HS-27A (cell line): ENCODE data around the gene NAT10.

Experiments used
- DNase-seq: peaks from one replicate; pipeline ENCODE4 v3.0.0-alpha.2; 2012; ENCODE audit warnings: low read depth, missing footprints

The NAT10 gene

DNA sequence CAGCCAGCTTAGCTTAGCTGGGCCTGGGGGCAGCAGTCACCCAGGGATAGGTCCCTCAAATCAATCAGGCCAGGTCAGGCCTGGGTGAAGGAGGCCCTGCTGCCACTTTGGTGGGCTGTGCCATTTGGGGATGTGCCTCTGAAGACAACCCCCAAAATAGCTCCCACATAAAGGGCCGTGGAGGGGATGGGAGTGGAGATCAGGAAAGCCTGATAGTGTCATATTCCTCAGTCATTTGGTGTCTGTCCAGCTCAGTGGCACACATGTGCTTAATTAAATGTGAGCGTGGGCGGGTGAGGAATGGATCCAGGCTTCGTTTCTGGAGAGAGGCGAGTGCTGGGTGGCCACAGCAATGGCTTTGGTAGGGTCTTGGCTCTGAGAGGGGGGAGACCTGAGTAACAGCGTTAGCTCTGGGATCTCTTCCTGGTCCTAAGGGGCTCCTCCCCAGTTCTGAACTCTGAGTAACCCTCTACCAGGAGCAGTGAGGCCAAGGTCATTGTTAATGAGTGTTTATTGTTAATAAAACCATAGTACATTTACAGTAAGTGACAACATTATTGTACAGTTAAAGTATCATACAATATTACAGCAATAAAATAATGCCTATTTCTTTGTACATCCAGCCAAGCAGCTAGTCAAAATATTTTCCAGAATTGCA, 45.2 kb downstream of the NAT10 start:
- DNase-seq: no peak

DNA sequence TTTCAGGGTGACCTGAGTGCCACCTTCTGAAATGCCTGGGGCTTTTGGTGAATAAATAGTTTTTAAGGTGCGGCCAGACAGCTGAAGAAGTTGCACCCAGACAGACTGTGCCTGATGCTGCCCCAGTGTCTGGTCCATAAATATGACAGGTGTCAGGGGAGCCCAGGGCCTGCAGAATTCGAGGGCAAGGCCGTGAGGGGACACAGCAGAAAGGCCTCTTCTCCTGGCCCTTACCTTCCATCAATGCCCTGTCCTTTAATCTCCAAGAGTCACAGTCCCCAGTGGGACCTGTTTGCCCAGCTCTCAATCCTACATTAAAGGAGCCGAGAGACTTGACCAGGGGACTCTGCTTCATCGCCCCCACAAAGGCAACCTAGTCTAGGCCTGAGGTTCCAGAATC, 45.7 kb downstream of the NAT10 start:
- no peak for DNase-seq

DNA sequence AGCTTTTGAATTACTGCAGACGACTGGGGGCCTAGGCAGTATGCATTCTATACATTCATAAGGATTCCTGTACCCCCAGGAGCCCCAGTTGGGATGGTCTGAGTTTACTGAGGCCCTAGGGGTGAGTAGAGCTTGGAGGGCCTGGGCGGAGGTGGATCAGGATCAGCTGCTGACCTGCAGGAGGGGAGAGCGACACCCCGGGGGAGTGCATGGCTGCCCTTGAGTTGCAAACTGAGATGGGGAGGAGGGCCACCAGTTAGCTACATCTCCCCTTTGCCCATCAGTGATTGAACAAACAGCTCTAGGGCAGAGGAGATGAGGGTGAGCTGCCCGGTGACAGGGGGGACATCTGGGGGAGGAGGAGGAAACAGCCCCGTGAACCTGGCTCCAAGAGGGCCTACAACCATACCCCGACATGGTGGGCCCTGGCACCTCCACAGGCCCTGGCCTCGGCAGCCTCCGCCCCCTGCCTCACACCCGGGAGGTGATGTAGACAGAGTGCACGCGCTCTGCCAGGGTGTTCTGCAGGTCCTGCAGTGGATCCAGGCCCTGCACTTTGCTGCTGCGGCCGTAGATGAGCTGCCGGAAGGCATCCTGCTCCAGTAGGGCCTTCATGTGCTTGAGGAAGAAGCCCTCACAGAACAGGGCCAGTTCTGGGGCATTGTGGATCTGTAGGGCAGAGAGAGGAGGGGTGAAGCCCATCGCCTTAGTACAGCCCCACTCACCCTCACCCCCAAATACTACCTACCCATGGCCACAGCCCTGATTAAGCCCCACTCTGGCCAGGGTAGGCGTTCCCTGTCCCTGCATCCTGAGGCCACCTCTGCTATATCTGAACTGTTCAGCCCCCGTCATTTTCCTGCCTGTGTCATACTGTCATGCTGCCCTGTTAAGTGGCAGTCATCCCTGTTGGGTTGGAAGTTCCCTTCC, 46.8 kb downstream of the NAT10 start:
- no peak for DNase-seq

DNA sequence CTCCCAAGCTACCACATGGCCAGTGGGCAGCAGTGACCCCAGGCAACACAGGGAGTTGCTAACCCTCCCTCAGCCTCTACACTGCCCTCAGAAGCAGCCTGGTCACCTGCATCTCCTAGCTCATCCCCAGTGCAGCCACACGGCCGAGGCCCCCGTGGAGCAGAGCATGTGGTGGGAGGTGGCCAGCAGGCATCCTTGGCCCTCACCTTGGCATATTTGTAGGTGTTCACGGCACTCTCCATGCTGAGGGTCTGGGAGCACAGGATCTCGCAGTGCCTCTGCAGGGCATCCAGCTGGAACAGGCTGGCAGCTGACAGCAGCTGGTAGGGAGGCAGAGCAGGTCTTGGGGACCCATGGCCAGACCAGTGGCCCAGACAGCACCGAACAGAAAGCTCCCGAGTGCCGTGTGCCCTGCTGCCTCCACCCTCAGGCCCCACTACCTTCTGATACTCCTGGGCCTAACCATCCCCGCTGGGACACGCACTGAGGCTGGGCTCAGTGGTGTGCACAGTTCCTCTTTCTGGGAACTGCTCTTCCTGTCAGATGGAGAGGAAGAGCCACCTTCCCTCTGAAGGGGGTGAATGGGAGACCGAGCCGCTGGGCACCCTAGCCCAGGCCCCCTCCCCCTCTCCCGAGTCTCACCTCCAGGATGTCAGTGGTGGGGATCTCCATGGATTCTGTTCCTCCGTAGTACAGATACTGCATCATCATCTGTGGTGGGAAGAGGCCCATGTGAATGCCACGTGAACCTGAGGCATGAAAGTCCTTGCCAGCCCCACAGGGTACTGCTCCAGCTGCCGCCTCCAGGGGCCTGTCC, 48.8 kb downstream of the NAT10 start:
- DNase-seq: no peak

DNA sequence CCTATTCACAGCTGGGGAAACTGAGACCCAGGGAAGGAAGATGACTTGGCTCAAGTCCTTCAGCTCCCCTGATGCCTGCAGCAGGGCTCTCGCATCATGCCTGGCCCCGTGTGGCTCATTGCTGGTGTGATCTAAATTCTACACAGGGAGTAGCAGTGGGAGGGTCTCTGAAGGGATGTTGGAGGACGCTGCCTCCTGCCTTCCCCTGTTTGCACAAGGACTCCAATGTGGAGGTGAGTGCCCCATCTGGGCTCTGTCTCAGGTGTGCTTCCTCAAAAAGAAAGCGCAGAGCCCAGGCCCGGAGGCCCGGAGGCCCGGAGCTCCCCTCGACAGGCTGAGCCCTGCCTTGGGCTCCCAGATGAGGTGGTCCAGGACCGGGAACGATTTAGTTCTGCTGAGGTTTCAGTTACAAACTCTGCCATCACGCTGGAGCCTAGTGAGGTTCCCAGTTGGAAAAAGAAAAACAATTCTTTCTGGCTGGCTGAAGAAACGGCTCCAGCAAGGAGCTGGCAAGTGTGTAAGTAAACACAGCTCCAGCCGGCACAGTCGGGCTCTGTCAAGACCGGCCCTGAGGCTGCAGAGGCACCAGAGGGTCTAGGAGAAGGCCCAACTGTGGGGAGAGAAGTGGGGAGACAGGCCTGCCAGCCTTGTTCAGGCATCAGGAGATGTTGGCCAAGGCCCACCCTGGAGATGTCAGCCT, 49.8 kb downstream of the NAT10 start:
- no peak for DNase-seq

DNA sequence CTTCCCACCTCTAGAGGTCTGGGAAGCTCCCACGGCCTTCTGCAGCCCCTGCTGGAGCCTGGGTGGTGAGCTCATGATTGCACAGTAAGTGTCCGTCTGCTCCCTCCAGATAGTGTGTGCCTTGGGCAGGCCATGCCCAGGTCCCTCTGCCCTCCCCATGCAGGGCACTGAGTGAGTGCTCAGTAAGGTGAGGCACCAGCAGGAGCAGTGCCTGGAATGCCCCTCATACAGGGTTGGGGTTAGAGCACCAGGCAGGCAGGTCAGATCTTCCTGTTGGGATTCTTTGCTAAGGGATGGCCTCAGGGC, 50.3 kb downstream of the NAT10 start:
- no peak for DNase-seq

DNA sequence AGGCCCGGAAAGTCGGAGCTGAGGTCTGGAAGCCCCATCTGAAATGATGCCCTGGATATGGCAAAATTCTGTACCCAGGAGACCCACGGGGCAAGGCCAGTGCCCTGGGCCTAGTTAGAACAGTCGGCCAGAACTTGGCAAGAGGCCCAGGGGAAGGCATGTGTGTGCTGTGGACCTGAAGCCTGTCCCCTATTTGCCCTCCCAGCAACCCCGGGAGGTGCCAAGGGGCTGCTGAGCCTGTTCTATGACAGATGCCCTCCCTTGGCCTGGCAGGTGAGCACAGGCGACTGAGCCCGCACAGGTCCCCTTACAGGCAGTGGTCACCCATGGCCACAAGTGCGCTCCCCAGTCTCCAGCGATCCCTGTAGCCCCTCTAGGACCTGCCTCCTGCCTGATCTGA, 51.7 kb downstream of the NAT10 start:
- no peak for DNase-seq

DNA sequence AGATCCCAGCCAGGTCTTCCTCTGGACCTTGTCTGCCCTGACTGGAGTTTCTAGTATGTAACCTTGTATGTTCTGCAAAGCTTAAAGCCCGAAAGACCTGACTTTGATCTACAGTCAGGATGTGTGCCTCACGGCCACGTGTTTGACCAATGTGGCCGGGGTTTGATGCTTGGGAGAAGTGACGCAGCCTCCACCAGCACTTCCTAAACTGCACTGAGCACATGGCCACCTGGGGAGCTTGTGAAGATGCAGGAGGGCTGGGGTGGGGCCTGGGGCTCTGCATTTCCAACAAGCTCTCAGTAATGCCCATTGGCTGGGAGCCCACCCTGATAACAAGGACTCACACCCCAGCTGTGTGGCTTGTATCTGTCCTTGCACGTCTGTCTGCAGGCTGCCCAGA, 53.2 kb downstream of the NAT10 start:
- DNase-seq: no peak

DNA sequence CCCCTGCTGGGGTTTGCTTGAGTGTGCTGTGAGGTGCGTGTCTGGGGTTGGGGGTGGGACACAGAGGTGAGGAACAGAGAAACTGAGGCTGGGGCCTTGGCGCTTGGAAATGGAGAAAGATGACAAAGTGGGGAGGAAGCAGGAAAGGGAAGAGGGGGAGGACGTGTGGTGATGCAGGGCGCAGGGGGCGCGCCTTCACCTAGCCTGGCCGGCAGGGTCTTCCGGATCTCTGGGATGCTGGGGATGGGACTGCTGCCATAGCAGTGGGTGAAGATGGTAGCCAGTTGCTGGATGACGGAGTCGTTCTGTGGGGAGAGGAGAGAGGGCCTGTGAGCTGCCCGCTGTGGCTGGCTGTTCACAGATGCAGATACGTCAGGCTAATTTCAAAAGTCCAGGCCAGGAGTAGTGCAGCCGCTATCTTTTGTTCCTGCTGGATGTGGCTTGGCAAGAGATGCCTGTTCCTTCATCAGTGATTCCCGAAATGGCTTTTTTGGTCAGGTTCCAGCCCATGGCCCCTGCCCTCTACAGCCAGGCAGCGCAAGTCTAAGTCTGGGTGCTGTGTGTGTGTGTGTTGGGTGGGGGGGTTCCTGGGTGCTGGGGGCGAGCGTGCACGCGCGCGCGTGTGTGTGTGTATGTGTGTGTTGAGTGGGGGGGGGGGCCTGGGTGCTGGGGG, 54.8 kb downstream of the NAT10 start:
- DNase-seq: no peak

DNA sequence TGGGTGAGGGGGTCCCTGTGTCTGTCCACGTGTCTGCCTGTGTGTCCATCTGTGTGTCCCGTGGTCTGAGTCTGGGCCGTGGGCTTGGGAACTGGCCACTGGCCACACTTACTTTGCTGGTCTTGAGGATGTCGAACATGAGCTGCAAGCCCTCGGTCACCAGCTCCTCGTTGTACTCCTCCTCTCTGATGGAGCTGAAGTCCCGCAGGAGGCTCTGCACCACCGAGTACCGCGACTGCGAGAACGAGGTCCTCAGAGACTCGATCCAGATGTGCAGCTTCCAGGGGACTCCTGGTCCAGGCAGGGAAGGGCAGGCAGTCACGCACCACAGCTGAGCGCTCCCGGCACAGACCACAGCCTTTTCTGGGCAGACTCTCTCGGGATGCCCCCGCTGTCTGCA, 55.4 kb downstream of the NAT10 start:
- DNase-seq: no peak

DNA sequence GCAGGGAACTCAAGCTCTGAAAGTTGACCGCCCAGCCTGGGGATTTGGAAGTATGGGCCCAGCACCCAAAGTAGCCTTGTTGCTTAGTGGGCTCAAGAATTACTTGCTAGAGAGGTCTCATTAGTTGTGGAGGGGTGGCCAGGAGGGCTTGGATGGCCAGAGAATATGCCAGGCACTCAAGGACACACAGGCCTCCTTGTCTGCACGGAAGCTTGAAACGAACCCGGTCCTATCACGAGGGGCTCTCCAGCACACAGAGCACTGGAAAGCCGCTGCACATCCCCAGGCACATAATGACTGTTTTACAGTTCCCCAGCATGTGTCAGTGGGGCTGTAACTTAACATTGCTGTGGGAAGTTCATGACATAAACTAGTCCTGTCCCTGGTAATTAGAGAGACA, 55.9 kb downstream of the NAT10 start:
- no peak for DNase-seq

DNA sequence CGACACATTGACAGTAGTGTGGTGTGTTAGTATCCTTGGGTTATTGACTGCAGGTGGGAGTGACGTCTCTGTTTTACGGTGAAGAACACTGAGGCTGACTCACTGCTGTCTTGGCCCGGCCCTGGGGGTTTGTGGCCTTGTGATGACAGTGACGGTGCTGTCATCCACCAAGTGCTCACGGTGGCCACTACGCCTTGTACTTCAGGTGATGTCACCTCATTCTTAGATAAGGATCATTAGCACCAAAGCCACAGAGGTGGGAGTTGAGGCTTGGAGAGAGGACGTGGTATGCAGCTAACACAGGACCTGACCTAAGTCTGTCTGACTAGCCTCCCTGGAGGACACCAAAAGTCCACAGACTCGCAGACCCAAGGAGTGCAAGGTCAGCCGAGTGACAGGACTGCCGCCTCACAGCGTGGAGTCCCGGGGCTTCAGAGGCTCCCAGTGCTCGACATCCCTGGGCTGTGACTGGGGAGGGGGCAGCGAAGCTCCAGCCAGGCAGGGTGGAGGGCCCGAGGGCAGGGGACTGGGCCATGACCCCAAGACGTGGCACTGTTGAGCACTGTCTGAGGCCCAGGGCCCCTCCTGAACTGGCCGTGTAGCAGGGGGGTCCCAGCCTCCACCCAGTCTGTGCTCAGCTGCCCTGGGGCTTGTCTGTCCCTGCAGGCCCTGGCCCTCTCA, 56.5 kb downstream of the NAT10 start:
- no peak for DNase-seq

DNA sequence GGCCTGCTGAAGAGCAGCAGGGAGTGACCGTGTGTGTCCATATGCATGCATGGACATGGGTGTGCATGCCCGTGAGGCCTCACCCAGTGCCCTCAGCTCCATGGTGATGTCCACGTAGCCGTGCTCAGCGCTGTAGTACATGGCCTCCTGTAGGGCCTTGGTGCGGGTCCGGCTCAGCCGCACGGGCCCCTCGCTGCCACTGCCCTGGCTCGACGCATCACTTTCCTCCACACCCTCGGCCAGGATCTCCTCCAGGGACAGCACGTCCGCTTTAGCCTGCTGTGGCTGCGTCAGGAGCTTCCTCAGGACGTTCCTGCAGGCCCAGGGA, 57.0 kb downstream of the NAT10 start:
- DNase-seq: no peak

DNA sequence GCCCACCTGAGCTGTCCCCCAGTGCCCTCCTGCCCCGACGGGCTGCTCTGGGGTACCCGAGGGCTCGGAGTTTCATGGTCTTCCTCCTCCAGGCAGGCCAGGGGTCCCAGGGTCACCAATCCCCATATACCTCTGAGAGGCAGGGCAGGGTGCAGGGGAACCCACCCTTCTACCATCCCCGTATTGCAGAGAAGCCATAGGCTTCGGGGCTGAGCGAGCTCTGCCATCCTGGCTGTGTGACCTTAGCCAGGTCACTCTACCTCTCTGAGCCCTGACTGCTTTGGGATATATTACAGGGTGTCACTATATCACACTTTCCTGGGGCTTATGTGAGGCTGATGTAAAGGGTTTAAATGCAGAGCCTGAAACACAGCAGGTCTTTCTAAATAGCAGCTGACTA, 57.4 kb downstream of the NAT10 start:
- no peak for DNase-seq

DNA sequence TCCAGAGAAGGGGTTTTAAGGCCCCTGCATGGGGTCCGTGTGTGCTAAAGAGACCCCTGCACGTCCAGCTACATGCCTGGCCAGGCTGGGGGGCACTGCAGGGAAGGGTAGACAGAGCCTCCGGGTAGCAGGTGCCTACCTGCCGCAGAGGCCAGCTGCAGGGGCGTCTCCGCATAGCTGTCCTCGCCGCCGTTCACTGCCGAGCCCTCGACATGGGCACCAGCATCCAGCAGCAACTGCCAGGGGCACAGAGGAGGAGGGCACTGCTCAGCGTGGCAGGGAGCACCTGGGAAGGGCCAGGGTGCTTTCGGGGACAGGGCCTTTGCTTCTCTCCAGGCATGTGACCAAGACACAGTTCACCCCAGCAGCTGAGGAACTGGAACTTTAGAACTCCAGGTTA, 59.7 kb downstream of the NAT10 start:
- DNase-seq: no peak

DNA sequence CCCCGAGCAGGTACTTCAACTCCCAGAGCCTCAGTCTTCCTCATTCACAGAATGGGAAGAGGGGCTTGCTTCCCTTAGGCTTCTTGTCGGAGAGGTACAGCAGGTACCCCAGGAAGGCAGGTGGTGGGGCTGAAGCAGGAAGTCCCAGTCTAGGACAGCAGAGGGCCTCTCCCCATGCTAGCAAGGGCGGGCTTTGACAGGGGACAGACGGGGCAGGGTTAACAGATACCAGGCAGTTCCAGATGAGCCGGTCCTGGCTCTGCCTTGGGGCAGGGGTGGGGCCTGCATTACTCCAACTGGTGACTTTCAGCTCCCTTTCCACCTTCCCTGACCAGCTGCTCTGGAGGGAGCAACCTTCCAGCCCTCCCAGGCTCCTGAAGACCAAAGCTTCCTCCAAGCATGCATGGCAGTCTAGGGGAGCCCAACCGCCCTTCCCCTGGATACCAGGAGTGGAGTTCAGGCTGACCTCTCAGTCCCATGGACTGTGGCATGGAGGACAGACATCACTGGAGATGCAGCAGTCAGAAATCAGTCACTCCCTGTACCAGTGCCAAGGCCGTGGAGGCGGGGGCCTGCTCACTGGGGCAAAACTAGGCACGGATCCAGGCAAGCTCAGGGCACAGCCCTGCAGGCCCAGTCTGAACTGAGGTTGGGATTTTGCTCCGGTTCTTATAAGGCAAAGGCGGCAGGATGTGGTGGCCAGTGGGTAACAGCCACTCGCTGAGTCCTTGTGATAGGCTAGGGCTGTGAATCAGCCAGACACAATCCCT, 60.5 kb downstream of the NAT10 start:
- DNase-seq: no peak

DNA sequence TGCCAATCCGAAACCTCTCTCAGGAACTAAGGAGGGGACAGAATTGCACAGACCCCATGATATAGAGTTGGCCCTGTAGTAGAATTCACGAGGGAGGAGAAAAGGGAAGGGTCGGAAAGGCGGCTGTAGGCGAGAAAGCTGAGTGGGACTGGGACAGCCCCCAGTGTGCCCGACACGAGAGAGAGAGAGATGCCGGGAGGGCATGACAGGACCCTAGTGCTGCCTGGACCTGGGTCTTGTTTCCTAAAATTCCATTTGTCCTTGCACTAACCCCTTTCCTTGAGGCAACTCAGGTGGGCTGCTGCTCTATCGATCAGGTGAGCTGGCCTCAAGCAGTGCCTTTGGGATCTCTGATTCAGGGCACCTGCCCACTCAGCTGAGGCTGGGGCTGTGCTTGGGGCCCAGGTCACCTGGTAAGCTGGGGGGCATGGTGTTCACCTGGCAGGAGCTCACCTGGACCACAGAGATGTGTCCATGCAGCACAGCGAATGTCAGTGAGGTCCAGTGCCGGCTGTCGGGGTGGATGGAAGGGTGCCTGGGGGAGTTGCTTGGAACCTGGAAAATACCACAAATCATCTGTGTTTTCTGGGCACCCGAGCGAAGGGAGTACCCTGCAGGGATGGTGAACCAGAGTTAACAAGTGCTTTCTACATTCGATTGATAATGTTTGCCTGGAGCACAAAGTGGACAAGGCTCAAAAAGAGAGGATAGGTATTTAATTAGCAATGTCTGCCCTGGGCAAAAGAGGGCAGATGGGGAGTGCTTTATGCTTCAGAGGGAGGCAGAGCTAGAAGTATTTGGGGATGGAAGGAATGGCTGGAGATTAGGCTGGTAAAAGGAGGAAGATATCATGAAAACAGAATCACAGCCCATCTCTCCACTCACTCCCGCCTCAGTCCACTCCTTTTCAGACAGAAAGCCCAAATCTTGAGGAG, 61.6 kb downstream of the NAT10 start:
- no peak for DNase-seq

DNA sequence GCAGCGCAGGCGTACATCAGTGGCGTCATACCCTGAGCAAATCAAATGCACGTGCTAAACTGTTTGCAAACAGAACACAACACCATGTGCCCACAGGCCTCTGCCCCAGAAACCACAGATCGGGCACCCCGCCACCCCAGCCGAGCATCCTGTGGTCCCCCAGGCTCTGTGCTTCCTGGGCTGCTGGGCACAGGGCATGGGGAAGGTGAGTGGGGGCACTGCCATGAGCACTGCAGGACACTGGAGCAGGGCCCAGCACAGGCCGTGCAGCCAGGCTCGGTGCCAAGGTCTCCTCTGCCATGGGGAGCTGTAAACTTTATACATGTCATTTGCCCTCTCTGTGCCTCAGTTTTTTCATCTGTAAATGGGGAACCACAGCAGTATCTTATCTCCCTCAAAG, 62.5 kb downstream of the NAT10 start:
- DNase-seq: no peak

DNA sequence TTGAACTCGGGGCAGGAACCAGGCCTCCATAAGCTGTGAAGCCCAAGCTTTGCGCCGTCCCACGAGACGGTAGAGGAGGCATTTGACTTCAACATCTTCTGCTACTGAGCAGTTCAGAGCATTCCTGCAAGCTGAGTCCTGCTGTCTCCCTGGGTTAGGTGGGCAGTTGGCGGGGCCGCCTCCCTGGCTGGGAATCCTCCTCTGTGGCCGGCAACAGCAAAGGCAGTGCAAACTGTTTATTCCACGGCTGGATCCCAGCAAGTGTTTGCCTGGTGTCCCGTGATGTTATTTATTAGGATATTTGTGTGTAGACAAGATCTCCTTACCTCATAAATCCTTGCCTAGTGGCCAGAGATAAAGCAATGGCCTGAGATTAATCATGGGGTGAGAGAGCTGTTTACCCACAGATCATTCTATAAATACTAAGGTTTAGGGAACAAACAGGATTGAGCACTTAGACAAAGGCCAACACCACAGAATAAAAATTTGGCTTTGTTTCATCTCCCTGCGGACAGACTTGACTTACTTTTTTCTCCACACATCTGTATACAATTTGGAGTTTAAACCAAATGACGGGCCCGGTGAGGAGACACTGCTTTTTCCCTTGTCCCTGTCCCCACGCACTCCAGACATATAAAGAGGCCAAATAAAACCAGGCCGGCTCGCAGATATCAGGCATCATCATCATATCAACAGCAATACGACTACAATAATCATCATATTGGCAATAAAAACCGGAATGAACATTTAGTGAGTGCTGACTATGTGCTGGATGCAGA, 63.4 kb downstream of the NAT10 start:
- DNase-seq: no peak
